Gastroesophageal sphincter (tissue), 4 donors: Measurements from ENCODE around the gene EEF2. TPM values are rescaled to one million over a fixed set of nuclear protein-coding genes. Genes with fewer than 3 reads are reported as not detected.
A peak's percentile ranks its signal among the peaks of the same experiment; 100 is the strongest.

Source experiments
- ATAC-seq: fragments of 150-250 bp; one replicate; pipeline ENCODE4 v1.9.1; 2016; ENCODE audit warnings: mild to moderate bottlenecking, moderate library complexity
- H3K27ac ChIP-seq, 4 donors: fragments of 200-600 bp; sonication (generic) in 3 of 4; 1 replicate in 3 of 4; 2 replicates in 1 of 4; pipeline ENCODE4 v1.5.1; 2016 to 2019
- H3K27me3 ChIP-seq: fragments of 200-600 bp; sonication (generic); one replicate; pipeline ENCODE4 v1.5.1; 2019
- H3K36me3 ChIP-seq, 2 donors: fragments of 200-600 bp; sonication (generic); one replicate each; pipeline ENCODE4 v1.5.1; 2019; ENCODE audit warnings: control low read depth in 1 of 2
- H3K4me1 ChIP-seq, 3 donors: fragments of 200-600 bp; sonication (generic); 1 replicate in 2 of 3; 2 replicates in 1 of 3; pipeline ENCODE4 v1.5.1; 2016 to 2019; ENCODE audit warnings: control low read depth in 2 of 3
- H3K4me3 ChIP-seq, 2 donors: fragments of 200-600 bp; sonication (generic); one replicate each; pipeline ENCODE4 v1.5.1; 2019; ENCODE audit warnings: mild to moderate bottlenecking in 1 of 2, moderate library complexity in 1 of 2
- H3K9me3 ChIP-seq, 3 donors: fragments of 200-600 bp; sonication (generic); one replicate each; pipeline ENCODE4 v1.5.1; 2017 to 2019; ENCODE audit warnings: control low read depth in 2 of 3
- CTCF ChIP-seq, 4 experiments: fragments of 200-600 bp in 2 of 4; fragments of 450-650 bp in 2 of 4; sonication (generic) in 1 of 4; IDR thresholded peaks; one replicate each; pipeline ENCODE4 v1.5.1; 2017 to 2019; ENCODE audit warnings: antibody characterized with exemption in 4 of 4, mild to moderate bottlenecking in 2 of 4, moderate library complexity in 2 of 4
- EP300 ChIP-seq: sonication (generic); formaldehyde crosslinking; IDR thresholded peaks from one replicate; pipeline ENCODE4 v1.6.1; 2017; ENCODE audit warnings: antibody characterized with exemption, mild to moderate bottlenecking
- POLR2A ChIP-seq, 2 donors: fragments of 450-650 bp; IDR thresholded peaks; one replicate each; pipeline ENCODE4 v1.6.1; 2017; ENCODE audit warnings: antibody characterized with exemption in 2 of 2, mild to moderate bottlenecking in 2 of 2, moderate library complexity in 1 of 2
- POLR2AphosphoS5 ChIP-seq: sonication (generic); formaldehyde crosslinking; IDR thresholded peaks from one replicate; pipeline ENCODE4 v1.6.1; 2017; ENCODE audit warnings: antibody characterized with exemption
- WGBS, 2 donors: methylation state at CpG; one replicate each; pipeline ENCODE4 v1.1.5; 2018; ENCODE audit warnings: low coverage in 1 of 2; 5-methylcytosine and 5-hydroxymethylcytosine counted together
- total RNA-seq, 4 donors: library from RNA; depleted of rRNA; stranded (reverse); fragments of >200 nt; gene quantifications; one replicate each; pipeline ENCODE4 v1.1.0, GENCODE V29; 2016

The EEF2 gene
- total RNA-seq, 4 donors from 2014 or later: 2,212 to 2,463 (median 2,311) TPM

- no peak for ATAC-seq
- Histone ChIP-seq H3K27ac (peak overlapping the region in 1 of 4 donors; percentile 1), H3K27me3 (no peaks in the 10 kb centered on the region), H3K36me3 (peaks cover 4 to 93% of the 10 kb centered on the region in 2 donors), H3K4me1 (peaks cover 0 to 66% (median 16%) of the 10 kb centered on the region in 3 donors), H3K9me3 (no peaks in the 10 kb centered on the region), H3K4me3 (no peak overlapping the region)
- TF ChIP-seq EP300 (no peak), POLR2A (IDR thresholded peaks at IDR 0.05) (no peak), POLR2AphosphoS5 (no peak), CTCF (IDR thresholded peaks at IDR 0.05) (no peak)
- WGBS, 2 donors: 83 to 84% methylated on average over 5 to 7 of the region's 25 CpGs
Observed at GRCh38 chr19:3979674-3980352, 5.5 kb downstream of the EEF2 start.

GRCh38 chr19:3979289-3979673 is 6.0 kb downstream of the EEF2 start:
- no peak for ATAC-seq
- Histone ChIP-seq H3K36me3 (peaks cover 4 to 93% of the 10 kb centered on the region in 2 donors), H3K27ac (no peak overlapping the region), H3K9me3 (no peaks in the 10 kb centered on the region), H3K4me3 (no peak overlapping the region), H3K27me3 (no peaks in the 10 kb centered on the region), H3K4me1 (peaks cover 0 to 63% (median 15%) of the 10 kb centered on the region in 3 donors)
- TF ChIP-seq EP300: no peak
- TF ChIP-seq POLR2AphosphoS5: no peak
- no peak for TF ChIP-seq CTCF (IDR thresholded peaks at IDR 0.05)
- TF ChIP-seq POLR2A (IDR thresholded peaks at IDR 0.05): no peak
- 67% methylated on average over 1 of the region's 18 CpGs; no CpG with 5 or more reads in 1 of the 2 donors for WGBS, 2 donors

- TF ChIP-seq POLR2A (IDR thresholded peaks at IDR 0.05) (no peak), CTCF (IDR thresholded peaks at IDR 0.05) (no peak), EP300 (no peak), POLR2AphosphoS5 (no peak)
- H3K36me3 ChIP-seq: peaks cover 4 to 83% of the 10 kb centered on the region in 2 donors
- 60 to 95% methylated on average over 1 to 4 of the region's 19 CpGs for WGBS, 2 donors
Observed at GRCh38 chr19:3978145-3978544, 7.1 kb downstream of the EEF2 start.

GRCh38 chr19:3977242-3978143 is 7.8 kb downstream of the EEF2 start:
- no peak for TF ChIP-seq POLR2AphosphoS5
- TF ChIP-seq CTCF (IDR thresholded peaks at IDR 0.05): peak in 1 of 4 experiments; percentile 2
- ATAC-seq: no peak
- Histone ChIP-seq H3K36me3 (peaks cover 4 to 81% of the 10 kb centered on the region in 2 donors), H3K4me1 (peaks cover 0 to 45% (median 0%) of the 10 kb centered on the region in 3 donors), H3K4me3 (no peak overlapping the region), H3K27me3 (no peaks in the 10 kb centered on the region), H3K27ac (peak overlapping the region in 3 of 4 donors; percentile 24 to 53 (median 51)), H3K9me3 (no peaks in the 10 kb centered on the region)
- WGBS, 2 donors: 81% methylated on average over 8 of the region's 59 CpGs; no CpG with 5 or more reads in 1 of the 2 donors

More at GRCh38 chr19:3978145-3978544, 7.1 kb downstream of the EEF2 start:
- peaks cover 0 to 52% (median 3%) of the 10 kb centered on the region in 3 donors for H3K4me1 ChIP-seq
- no peak overlapping the region for H3K4me3 ChIP-seq
- no peaks in the 10 kb centered on the region for H3K27me3 ChIP-seq
- no peaks in the 10 kb centered on the region for H3K9me3 ChIP-seq
- H3K27ac ChIP-seq: no peak overlapping the region
- no peak for ATAC-seq
